NCI-H146 treated with DMSO at 0.1 percent for 48 hours (cell line): ENCODE results near the gene ADAMTS2.
"Not testable (repeated sequence)": the region's sequence is repeated elsewhere in the genome, so short reads cannot be mapped to it uniquely, and the experiment has no call there.

Experiments
- DNase-seq: peaks from one replicate; lab custom pipeline; 2025; ENCODE audit not compliant: unreplicated experiment; lab: John Stamatoyannopoulos, UW

ADAMTS2 gene

DNA sequence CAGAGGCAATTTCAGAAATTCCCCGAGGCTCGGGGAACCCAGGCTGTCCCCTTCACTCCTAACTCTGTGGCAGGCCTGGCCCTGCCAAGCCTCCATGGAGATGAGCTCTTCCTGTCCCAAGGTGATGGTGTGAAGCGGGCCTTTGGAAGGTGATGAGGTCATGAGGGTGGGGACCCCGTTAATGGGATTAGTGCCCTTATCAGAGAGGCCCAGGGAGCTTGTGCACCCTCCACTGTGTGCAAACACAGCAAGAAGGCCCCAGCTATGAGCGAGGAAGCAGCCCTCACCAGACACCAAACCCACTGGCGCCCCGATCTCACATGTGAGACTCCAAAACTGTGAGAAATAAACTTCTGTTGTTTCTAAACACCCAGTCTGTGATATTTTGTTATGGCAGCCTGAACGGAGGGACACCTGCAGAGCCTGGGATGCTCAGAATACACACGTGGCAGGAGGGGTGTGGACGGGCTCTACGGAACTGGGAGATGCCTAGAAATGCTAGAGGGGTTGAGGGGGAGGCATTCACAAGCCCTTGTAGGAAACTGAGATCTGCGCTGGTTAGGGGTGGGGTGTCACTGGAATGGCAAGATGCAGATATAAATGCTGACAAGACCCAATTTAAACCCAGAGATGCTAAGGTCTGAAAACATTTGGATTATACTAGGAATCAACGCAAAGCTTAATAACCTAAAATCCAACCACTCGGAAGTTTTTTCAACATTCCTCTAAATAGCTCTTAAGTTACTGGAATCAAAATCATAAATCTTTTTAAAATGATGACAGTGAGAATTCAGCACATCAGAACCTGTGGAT lies 46.9 kb downstream of the ADAMTS2 start:
- DNase-seq: no peak

DNA sequence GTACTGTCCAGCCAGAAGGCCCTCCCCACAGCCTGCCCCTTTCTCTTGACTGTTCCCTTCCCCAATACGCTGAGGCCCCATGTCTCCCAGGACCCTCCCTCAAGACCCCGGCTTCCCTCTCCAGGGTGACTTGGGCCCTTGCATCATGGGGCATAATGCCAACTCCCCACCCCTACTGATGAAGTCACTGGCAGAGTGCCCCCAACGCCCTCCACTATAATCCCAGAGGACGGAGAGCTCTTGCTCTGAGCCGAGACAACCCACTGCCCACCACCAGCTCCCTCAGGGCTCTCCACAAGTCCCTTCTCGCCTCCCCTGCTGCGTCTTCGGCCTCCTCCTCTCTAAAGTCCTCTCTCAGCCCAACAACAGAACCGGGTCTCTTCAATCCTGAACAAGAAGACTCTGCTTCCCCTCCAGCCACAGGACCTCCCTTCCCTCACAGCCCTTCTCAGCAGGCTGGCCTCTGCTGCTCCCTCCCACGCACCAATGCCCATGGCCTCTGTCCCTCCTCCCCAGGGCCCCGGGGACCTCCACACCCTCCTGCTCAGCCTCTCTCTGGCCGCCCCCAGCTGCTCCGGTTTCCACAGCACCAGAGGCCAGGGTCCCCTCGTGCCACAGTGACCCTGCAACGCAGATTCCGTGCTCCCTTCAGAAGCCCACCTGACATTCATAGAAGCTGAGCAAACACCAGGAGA lies 47.6 kb downstream of the ADAMTS2 start:
- DNase-seq: no peak

DNA sequence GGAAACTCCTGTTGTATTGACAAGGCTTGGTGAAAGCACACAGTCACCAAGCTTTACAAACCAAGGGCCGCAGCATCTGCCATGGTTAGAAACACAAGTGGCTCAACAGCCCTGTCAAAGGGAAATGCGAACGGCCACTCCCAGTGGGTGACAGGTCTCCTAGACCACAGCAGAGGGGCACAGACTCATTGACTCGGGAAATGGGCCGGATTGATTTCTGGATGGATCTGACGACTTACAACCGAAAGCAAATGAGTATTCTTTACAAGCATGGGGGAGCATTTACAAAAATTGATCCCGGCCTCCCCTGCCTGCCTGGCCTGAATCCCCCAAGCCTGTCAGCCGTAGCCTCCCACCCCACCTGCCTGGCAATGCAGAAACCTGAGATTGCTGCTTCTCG lies 48.2 kb downstream of the ADAMTS2 start:
- DNase-seq: no peak

DNA sequence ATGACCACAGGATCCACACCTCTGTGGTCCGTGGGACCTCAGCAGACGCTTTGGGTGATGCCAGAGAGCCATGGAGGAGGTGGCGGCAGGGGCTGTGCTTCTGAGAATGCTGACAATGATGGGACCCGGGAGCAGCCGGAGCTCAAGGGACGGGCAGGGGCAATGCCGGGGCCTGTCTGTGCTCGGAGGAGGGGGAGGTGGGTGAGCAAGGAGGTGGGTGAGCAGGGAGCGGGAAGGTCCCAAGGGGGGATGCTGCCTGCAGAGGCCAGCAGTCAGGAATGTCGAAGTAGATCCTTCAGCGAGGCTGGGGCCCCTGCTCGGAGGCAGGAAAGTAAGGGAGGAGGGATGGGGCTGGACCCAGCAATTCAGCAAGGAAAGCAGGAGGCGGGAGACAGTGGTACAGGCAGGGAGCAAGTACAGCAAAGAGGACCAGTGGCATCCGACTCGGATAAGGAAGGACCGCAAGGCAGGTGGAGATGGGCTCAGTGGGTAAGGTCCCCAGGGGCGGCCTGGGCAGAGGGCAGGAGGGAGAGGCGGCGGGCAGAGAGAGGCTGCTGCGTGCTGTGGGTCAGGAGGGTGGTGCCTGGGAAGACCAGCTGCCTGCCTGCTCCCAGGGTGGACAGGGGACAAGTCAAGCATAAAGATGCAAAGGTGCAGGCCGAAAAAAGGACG lies 49.0 kb downstream of the ADAMTS2 start:
- DNase-seq: no peak

GRCh38 chr5:179295778-179296149 lies 49.5 kb downstream of the ADAMTS2 start:
- DNase-seq: no peak

GRCh38 chr5:179294891-179295777 lies 50.1 kb downstream of the ADAMTS2 start:
- DNase-seq: no peak

DNA sequence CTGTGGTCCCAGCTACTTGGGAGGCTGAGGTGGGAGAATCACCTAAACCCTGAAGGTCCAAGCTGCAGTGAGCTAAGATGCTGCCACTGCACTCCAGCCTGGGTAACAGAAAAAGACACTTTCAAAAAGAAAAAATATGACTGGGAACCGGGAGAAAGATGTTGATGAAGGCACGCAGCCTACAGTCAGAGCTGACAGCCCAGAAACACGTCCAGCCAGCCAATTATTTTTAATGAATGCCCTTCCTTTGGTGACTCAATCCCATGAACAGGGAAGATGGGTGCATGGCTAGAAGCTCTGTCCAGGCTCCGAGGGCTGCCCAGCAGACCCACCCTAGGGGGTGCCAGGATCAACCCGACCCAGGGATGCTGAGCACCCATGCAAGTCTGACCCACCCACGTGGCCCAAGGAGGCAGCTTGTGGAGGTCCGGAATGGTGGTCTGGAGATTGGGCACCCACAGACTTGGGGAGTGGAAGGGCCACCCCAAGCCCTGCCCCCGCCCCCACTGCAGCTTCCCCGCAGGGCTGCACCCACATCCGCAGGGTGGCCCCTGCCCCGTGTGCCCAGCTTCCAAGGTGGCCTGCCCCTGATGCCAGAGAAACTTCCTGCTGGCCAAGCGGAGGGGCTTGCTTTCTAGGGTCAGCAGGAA lies 51.0 kb downstream of the ADAMTS2 start:
- DNase-seq: no peak

- no peak for DNase-seq
Measured at GRCh38 chr5:179292681-179293635, 52.3 kb downstream of the ADAMTS2 start.

DNA sequence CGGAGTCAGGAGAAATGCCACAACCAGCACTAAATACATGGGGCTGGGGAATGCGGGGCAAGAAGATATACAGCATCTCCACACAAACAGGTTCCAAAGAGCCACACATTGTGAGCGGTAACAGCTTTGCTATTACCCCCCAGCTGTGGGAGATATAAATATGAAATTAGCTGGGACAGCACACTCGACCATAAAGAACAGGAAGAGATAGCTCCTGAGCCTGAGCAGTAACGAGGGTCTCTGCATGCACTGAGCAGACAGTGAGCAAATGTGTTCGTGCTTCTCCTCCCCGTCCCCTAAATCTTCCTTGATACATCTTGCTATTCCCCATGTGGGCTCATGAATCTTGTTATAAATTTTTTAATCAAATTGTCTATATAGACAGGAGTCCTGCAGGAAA lies 53.1 kb downstream of the ADAMTS2 start:
- DNase-seq: no peak

GRCh38 chr5:179290681-179291540 lies 54.4 kb downstream of the ADAMTS2 start:
- DNase-seq: no peak

- no peak for DNase-seq
Measured at GRCh38 chr5:179289756-179290385, 55.4 kb downstream of the ADAMTS2 start.

GRCh38 chr5:179288809-179289185 lies 56.5 kb downstream of the ADAMTS2 start:
- no peak for DNase-seq

- no peak for DNase-seq
Measured at GRCh38 chr5:179288101-179288808, 57.0 kb downstream of the ADAMTS2 start.

DNA sequence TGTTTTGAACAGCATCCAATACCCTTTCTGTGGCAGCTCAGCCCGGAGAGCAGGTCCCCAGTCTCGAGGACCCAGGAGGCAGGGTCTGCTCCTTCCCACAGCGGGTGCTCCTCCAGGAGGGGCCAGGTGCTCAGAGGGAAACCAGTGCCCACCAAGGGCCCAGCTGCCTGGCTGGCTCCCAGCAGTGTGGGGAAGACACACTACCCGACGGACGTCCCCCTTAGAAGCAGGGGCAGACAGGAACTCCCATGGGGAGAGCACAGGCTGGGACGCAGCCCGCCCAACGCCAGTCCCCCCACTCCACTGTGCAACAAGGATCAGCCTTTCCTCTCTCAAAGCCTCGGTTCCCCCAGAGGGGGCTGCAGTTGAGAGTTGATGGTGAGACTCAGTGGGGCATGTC lies 57.6 kb downstream of the ADAMTS2 start:
- no peak for DNase-seq

- DNase-seq: no peak
Measured at GRCh38 chr5:179287071-179287470, 58.2 kb downstream of the ADAMTS2 start.

DNA sequence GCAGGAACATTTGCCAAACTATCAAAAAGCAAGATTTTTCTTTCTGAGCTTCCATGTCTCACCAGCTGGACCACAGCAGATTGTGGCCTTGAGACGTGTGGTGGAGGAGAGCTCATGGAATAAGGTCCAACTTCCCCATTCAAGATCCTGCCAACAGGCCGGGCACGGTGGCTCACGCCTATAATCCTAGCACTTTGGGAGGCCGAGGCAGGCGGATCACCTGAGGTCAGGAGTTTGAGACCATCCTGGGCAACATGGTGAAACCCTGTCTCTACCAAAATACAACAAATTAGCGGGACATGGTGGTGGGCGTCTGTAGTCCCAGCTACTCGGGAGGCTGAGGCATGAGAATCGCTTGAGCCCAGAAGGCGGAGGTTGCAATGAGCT lies 59.5 kb downstream of the ADAMTS2 start:
- not testable (repeated sequence) for DNase-seq
